ENCODE results near the gene PNKP.

GRCh38 chr19:49874503-49875157 lies 7.3 kb upstream of the PNKP start:
- no peak for TF ChIP-seq CTCF (IDR thresholded peaks at IDR 0.05)
- no peak for TF ChIP-seq POLR2A (IDR thresholded peaks at IDR 0.05)
- TF ChIP-seq EP300 (IDR thresholded peaks at IDR 0.05), result no peak
